ENCODE results near the gene IRS1.

Gene IRS1

DNA sequence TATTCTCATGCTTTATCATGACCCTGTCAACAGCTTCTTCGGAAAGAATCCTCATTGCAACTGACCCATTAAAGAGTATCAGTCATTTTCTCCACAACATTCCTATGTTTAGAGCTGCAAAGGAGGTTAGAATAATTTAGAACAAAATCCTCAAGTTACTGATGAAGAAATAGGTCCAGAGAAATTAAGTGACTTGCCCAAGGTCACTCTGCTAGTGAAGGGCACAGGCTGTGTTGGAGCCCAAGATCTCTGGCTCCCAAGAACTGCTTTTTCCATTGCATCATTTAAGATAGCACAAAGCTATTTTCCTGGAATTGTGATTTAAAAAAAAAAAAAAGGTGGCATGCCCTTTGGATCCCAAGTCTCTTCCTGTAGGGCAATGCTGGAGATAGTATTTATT is 9.6 kb downstream of the IRS1 start:
- DNase-seq = no peak

DNA sequence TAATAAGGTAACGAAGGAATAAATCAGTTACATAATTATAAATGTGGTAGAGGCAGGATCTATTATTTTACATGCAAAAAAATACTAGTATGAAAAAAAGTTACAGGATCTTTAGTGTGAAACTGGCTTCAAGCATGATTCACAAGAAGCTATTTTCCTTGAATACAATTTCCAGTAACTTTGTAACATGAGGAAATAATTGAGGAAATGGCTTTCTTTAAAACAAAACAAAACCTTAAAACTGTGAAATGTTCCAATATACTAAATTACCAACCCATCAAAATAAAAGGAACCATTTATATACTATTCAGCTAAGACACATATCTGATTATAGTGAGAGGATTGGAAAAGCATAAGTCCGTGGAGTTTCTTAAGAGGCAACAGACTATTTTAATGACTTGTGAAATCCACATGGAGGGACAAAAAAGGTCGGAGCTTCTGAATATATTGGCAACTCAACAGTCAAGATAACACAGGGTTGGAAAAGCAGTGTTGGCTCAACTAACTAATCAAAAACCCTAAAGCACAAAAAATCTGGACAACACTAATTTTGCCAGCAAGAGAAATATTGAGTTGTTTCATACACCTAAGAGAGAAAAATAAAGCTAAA is 10.6 kb downstream of the IRS1 start:
- no peak for DNase-seq

DNA sequence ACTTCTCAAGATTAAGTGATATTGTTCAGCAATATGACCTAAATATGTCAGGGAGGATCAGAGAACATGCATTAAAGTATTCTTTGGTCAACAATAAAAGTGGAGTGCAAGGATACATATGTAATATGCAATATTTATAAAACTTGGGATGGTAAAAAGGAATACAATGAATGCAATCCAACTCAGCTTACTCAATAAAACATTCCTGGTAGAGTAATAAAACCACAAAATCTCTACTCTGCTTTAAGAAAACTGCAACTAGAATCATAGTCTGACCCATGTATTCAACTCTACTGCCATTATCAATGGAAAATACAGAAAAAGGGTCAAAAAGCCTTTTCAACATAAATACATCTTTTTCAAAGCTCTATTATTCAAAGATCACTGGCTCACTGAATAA is 11.6 kb downstream of the IRS1 start:
- no peak for DNase-seq

DNA sequence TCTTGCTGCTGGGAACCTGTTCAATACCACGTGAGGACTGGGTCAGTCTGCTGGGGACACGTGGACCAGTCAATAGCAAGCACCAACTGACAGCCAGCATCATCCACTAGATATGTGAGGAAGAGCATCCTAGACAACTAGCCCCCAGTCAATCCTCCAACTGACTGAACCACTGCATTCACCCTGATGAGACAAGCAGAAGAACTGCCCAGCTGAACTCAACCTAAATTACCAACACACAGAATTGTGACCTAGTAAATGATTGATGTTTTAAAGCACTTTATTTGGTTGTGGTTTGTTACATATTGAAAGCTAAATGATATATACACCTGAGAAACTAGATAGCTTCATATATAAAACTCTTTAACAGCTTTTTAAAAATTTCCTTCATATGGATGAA is 15.7 kb downstream of the IRS1 start:
- DNase-seq = no peak

DNA sequence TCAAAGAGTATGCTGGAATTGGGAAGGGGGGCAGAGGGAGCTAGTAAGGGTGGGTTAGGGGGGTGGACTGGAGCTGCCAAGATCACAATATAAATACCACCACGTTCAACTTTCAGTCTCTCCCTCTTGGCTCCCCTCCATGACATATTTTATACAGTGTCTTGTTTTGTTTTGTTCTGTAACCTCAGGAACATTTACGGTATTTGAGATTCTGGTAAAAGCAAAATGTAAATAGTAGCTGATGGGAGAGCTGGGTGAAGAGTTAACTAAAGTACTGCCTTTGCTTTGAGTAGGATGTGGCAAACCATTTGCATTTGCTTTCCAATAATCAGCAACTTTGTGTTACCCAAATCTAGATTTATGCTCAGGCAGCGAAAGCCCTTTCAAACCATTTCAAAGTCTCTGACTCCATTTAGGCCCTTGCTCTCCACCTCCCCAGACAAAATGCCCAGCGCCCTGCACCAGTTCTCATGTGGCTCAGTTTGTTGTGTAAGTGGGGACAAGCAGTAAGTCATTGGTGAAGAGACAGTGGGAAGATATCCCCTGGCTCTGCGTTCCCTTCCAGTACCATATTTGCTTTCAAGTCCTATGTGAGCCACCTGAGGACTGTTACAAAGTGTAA is 17.4 kb downstream of the IRS1 start:
- DNase-seq = no peak

DNA sequence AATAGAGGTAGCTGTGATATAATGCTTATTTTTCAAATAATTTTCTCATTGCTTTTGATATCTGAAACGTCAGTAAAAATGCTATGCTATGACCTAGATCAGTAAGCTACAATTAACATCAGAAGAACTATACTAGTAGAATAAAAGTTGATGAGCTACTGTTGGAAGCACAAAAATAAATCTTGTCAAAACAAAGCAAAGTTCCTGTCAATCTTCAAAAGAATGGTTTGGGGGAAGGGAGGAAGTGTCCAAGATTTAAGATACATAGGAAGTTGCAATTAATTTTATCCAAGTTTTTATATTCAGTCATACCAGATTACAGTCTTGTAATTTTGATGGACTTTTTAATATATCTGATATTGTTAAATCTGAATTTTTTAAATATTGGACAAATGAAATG is 19.2 kb downstream of the IRS1 start:
- no peak for DNase-seq

DNA sequence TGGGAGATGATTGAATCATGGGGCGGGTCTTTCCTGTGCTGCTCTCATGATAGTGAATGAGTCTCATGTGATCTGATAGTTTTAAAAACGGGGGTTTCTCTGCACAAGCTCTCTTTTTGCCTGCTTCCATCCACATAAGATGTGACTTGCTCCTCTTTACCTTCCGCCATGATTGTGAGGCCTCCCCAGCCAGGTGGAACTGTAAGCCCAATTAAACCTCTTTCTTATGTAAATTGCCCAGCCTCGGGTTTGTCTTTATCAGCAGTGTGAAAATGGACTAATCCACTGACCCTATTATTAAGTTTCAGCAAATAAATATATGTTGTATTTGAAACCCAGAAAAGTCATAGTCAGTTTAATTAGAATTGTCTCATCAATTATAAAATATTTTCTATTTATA is 22.0 kb downstream of the IRS1 start:
- no peak for DNase-seq

DNA sequence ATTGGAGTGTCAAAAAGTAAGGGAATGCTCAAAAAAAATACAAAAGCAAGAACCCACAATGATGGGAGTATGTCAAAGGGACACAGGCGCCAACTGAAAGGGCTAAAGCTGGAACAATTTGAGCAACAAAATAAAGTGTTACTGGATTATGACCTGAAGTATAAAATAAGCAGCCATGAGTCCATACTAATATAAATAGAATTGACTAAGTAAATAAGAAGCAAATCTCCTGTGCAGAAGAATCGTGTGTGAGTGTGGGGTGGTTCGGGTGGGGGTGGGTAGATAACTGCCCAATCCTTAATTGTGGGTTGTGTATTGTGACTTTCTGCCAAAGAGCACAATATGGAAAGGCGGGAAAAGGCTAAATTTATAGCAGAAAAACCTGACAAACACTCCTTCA is 23.5 kb downstream of the IRS1 start:
- no peak for DNase-seq

- no peak for DNase-seq
Measured at GRCh38 chr2:226775032-226775509, 24.5 kb downstream of the IRS1 start.

- no peak for DNase-seq
Measured at GRCh38 chr2:226773291-226773690, 26.3 kb downstream of the IRS1 start.

GRCh38 chr2:226772389-226773179 is 27.0 kb downstream of the IRS1 start:
- no peak for DNase-seq

GRCh38 chr2:226771067-226771466 is 28.6 kb downstream of the IRS1 start:
- no peak for DNase-seq

- DNase-seq = no peak
Measured at GRCh38 chr2:226767056-226767813, 32.4 kb downstream of the IRS1 start.

- DNase-seq = no peak
Measured at GRCh38 chr2:226766352-226767055, 33.1 kb downstream of the IRS1 start.

GRCh38 chr2:226763320-226763719 is 36.3 kb downstream of the IRS1 start:
- no peak for DNase-seq

DNA sequence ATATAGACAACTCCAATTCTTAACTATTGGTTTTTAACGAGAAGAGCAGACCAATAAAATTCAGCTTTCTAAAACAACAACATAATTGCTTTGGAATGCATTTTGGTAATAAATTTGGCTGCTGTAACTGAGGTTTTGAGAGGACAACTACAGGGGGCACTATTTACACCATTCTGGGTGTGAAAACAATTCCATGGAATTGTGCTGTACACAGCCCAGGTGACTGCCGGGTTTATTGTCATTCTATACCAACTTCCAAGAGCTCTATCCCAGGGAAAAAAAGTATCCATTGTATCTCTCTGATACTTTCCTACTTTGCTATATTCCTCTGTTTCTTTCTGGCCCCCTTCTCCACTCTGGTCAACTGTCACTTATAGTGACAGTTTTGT is 38.4 kb downstream of the IRS1 start:
- DNase-seq = no peak

DNA sequence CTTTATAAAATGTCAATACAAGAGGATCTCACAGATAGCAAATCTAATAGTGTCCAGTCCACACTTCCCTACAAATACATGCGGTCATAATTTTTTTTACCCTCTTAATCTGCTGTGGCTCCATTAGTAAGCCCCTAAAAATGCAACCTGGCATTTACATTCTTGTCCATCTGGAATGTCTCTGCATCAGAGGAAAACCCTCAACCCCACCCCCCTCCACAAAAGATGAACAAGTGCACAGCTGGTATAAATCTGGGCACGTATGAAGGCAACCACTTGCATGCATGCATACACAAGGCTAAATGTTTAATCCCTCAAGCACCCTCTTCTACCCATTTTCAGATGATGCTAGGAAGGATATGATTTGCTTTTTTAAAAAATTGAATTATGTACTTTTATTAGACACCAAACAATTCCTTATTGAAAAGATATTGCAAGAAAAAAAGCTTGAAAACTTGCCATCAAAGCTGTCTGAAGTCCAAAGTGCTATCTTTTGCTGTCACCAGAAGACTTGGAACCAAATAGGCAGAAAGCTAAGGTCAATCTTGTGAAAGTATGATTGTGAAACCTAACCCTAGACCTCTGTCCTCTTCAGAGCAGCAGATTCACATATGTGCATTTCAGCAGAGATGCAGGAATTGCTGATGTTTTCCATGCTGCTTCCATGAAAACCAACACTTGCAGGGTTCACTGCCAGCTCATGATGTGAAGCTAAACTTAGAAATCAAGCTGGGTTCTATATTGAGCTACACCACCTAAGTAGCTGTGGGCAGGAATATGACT is 39.0 kb downstream of the IRS1 start:
- no peak for DNase-seq

DNA sequence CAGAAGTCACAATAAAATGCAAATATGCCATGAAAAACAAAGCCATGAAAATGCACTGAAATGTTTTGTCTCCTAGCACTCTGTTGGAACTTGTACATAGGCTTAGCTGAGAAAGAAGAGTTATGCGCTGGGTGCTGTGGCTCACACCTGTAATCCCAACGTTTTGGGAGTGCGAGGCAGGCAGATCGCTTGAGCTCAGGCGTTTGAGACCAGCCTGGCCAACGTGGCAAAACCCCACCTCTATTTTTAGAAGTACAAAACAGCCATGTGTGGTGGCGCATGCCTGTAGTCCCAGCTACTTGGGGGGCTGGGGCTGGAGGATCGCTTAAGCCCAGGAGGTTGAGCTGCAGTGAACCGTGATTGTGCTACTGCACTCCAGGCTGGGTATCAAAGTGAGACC is 39.9 kb downstream of the IRS1 start:
- no peak for DNase-seq

DNA sequence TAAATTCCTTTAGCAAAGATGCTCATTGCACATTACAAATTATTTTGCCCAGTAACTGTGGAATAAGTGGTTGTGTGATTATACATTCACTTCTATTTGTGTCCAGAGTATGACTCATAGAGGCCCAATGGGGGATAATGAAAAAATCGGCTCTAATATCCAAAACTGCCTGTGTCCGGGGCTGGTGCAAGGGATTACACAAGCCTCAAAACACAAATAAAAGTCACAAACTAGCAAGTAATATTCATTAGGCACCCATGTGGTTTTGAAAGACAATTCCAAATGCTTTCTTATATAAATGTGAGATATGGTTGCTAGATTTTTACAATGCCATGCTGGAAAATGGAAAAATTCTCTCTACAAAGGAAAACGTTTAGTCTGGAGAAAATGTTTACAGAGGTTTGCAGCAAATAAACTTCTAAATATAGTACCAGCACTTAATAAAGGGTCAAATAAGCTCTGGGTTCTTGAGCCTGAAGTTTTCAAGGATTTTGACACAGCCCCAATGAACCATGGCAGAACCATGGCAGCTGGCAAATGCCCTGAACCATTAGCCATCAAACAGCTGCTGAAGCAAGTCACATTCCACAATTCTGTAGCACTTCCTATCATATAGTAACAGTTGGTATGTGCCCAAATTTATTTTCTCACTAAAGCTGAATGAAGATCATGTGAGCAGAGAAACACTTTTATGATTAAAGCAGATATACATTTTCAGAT is 40.5 kb downstream of the IRS1 start:
- no peak for DNase-seq

DNA sequence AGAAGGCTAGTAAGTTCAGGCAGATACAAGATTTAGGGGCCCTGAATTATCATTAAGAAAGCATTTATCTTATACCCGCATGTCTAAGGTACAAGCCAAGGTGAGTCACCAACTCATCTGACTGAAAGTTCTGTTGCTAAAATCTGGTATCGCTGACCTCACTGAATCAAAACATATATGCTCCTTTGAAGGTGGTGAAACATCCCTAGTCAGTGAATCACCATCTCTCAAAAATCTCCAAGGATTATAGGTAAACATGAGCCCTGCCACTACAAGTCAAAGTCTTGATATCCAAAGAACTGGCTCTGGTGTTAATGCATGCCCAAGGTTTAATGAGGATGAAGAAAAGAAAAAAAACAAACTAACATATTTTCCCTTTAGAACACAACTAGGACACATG is 43.5 kb downstream of the IRS1 start:
- no peak for DNase-seq

DNA sequence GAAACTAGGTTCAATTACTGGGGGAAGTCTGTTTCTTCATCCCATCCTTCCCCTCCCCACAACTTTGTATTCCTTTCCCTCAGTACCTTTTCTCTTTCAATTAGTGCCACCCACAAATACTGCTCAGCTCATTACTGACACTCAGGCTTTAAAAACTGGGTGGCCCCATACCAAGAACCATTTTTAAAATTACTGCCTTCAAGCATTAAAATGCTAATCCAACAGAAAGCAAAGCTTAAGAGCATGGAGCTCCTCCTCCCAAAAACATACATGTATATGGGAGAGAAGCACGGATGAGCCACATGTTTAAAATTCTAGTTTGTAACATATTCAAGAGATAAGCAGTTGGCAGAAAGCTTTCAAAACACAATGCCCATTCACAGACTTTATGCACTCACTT is 44.0 kb downstream of the IRS1 start:
- no peak for DNase-seq
